ENCODE results near the gene PSMD1.

The PSMD1 gene

DNA sequence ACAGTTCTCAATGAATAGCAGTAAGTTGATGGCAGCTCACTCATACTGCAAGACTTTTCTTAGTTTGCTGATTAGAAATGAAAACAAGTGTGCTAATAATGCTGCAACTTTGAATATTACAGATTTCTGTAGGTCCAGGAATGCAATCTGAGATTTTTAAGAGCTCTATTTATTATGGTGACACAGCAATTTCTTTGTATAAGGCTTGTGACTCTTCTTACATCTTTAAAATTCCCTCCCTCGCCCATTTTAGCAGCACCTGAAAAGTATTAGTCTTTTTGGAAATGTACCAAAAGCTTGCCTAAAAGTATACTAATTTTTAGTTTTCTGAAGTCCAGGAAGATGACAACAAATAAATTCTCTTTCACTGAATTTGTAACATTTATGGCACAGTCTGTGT is 72.5 kb downstream of the PSMD1 start:
- Histone ChIP-seq H3K4me2 (ENCODE audit: low read depth, low read length, poor library complexity, severe bottlenecking) (no peak overlapping the region), H3K36me3 (ENCODE audit: low read length) (no peaks in the 10 kb centered on the region), H3K79me2 (ENCODE audit: insufficient read depth, low read length) (0 out of 2 replicates have a peak, but pooled peaks cover 3% of the 10 kb centered on the region), H3K27me3 (ENCODE audit: low read length) (no peaks in the 10 kb centered on the region), H3K9me2 (replicated peaks; ENCODE audit: insufficient read depth, low read length) (no peaks in the 10 kb centered on the region), H3K27ac (ENCODE audit: low read depth, low read length) (no peak overlapping the region), H2AFZ (ENCODE audit: low read depth, low read length, severe bottlenecking) (no peak overlapping the region), H3K9me3 (ENCODE audit: insufficient read depth, low read length) (no peaks in the 10 kb centered on the region), H3K9ac (ENCODE audit: low read length) (no peak overlapping the region), H3K4me3 (ENCODE audit: insufficient read depth, low read length, poor library complexity, severe bottlenecking) (no peak overlapping the region), H4K20me1 (ENCODE audit: low read depth, low read length) (no peaks in the 10 kb centered on the region), H3F3A (ENCODE audit: insufficient read depth) (peaks cover 4% of the 10 kb centered on the region; the same call in 1 of the 2 replicates)
- TF ChIP-seq, protein P1, sequence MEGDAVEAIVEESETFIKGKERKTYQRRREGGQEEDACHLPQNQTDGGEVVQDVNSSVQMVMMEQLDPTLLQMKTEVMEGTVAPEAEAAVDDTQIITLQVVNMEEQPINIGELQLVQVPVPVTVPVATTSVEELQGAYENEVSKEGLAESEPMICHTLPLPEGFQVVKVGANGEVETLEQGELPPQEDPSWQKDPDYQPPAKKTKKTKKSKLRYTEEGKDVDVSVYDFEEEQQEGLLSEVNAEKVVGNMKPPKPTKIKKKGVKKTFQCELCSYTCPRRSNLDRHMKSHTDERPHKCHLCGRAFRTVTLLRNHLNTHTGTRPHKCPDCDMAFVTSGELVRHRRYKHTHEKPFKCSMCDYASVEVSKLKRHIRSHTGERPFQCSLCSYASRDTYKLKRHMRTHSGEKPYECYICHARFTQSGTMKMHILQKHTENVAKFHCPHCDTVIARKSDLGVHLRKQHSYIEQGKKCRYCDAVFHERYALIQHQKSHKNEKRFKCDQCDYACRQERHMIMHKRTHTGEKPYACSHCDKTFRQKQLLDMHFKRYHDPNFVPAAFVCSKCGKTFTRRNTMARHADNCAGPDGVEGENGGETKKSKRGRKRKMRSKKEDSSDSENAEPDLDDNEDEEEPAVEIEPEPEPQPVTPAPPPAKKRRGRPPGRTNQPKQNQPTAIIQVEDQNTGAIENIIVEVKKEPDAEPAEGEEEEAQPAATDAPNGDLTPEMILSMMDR (IDR thresholded peaks at IDR 0.05; ENCODE audit: insufficient read depth, low read length, poor library complexity, severe bottlenecking) = no peak
- no peak for TF ChIP-seq EZH2phosphoT487 (conservative IDR thresholded peaks at IDR 0.05; ENCODE audit: low read length)

- H4K20me1 ChIP-seq (ENCODE audit: low read depth, low read length) = no peaks in the 10 kb centered on the region
- no peak overlapping the region for H3K4me2 ChIP-seq (ENCODE audit: low read depth, low read length, poor library complexity, severe bottlenecking)
- H3F3A ChIP-seq (ENCODE audit: insufficient read depth) = 0 out of 2 replicates have a peak, but pooled peaks cover 5% of the 10 kb centered on the region
- TF ChIP-seq, protein P1 (IDR thresholded peaks at IDR 0.05; ENCODE audit: insufficient read depth, low read length, poor library complexity, severe bottlenecking) = no peak
- no peak for TF ChIP-seq EZH2phosphoT487 (conservative IDR thresholded peaks at IDR 0.05; ENCODE audit: low read length)
- no peak overlapping the region for H2AFZ ChIP-seq (ENCODE audit: low read depth, low read length, severe bottlenecking)
- no peak overlapping the region for H3K4me3 ChIP-seq (ENCODE audit: insufficient read depth, low read length, poor library complexity, severe bottlenecking)
- no peaks in the 10 kb centered on the region for H3K9me2 ChIP-seq (replicated peaks; ENCODE audit: insufficient read depth, low read length)
- 0 out of 2 replicates have a peak, but pooled peaks cover 3% of the 10 kb centered on the region for H3K79me2 ChIP-seq (ENCODE audit: insufficient read depth, low read length)
- H3K36me3 ChIP-seq (ENCODE audit: low read length) = no peaks in the 10 kb centered on the region
- no peak overlapping the region for H3K27ac ChIP-seq (ENCODE audit: low read depth, low read length)
- no peaks in the 10 kb centered on the region for H3K9me3 ChIP-seq (ENCODE audit: insufficient read depth, low read length)
- no peak overlapping the region for H3K9ac ChIP-seq (ENCODE audit: low read length)
- no peaks in the 10 kb centered on the region for H3K27me3 ChIP-seq (ENCODE audit: low read length)
These were observed 73.8 kb downstream of the PSMD1 start for GRCh38 chr2:231130336-231131056.

GRCh38 chr2:231132129-231132528 is 75.5 kb downstream of the PSMD1 start:
- Histone ChIP-seq H3K27ac (ENCODE audit: low read depth, low read length) (no peak overlapping the region), H3K4me3 (ENCODE audit: insufficient read depth, low read length, poor library complexity, severe bottlenecking) (no peak overlapping the region), H3K79me2 (ENCODE audit: insufficient read depth, low read length) (0 out of 2 replicates have a peak, but pooled peaks cover 3% of the 10 kb centered on the region)

More at GRCh38 chr2:231132129-231132528, 75.5 kb downstream of the PSMD1 start:
- 0 out of 2 replicates have a peak, but pooled peaks cover 5% of the 10 kb centered on the region for H3F3A ChIP-seq (ENCODE audit: insufficient read depth)
- H2AFZ ChIP-seq (ENCODE audit: low read depth, low read length, severe bottlenecking) = no peak overlapping the region
- H3K9ac ChIP-seq (ENCODE audit: low read length) = no peak overlapping the region
- no peak for TF ChIP-seq EZH2phosphoT487 (conservative IDR thresholded peaks at IDR 0.05; ENCODE audit: low read length)
- TF ChIP-seq, protein P1 (IDR thresholded peaks at IDR 0.05; ENCODE audit: insufficient read depth, low read length, poor library complexity, severe bottlenecking) = no peak
- no peaks in the 10 kb centered on the region for H3K27me3 ChIP-seq (ENCODE audit: low read length)
- no peaks in the 10 kb centered on the region for H3K9me3 ChIP-seq (ENCODE audit: insufficient read depth, low read length)
- no peaks in the 10 kb centered on the region for H3K36me3 ChIP-seq (ENCODE audit: low read length)
- H4K20me1 ChIP-seq (ENCODE audit: low read depth, low read length) = no peaks in the 10 kb centered on the region
- no peaks in the 10 kb centered on the region for H3K9me2 ChIP-seq (replicated peaks; ENCODE audit: insufficient read depth, low read length)
- no peak overlapping the region for H3K4me2 ChIP-seq (ENCODE audit: low read depth, low read length, poor library complexity, severe bottlenecking)
